Tibial artery (tissue), 4 donors: ENCODE measurements around the gene ACAD9.

Experiments
- DNase-seq, 2 donors: peaks; one replicate each; pipeline ENCODE4 v3.0.0-alpha.2; 2019
- H3K27ac ChIP-seq, 2 donors: fragments of 200-600 bp; sonication (generic) in 1 of 2; 1 replicate in 1 of 2; 2 replicates in 1 of 2; pipeline ENCODE4 v1.5.1; 2018 to 2019; ENCODE audit warnings: mild to moderate bottlenecking in 1 of 2
- H3K27me3 ChIP-seq, 2 donors: fragments of 200-600 bp; sonication (generic) in 1 of 2; one replicate each; pipeline versions ENCODE4 v1.5.1 to v1.6.0; 2016 to 2019
- H3K36me3 ChIP-seq, 3 donors: fragments of 200-600 bp; sonication (generic) in 2 of 3; one replicate each; pipeline ENCODE4 v1.5.1; 2016 to 2019; ENCODE audit warnings: mild to moderate bottlenecking in 2 of 3
- H3K4me1 ChIP-seq, 4 donors: fragments of 200-600 bp; sonication (generic) in 2 of 4; 1 replicate in 3 of 4; 2 replicates in 1 of 4; pipeline ENCODE4 v1.5.1; 2016 to 2019
- H3K4me3 ChIP-seq, 2 donors: fragments of 200-600 bp; sonication (generic) in 1 of 2; 1 replicate in 1 of 2; 2 replicates in 1 of 2; pipeline ENCODE4 v1.5.1; 2018 to 2019; ENCODE audit warnings: mild to moderate bottlenecking in 2 of 2
- H3K9me3 ChIP-seq, 3 donors: fragments of 200-600 bp; sonication (generic) in 1 of 3; one replicate each; pipeline ENCODE4 v1.5.1; 2016 to 2019
- CTCF ChIP-seq, 2 experiments: fragments of 200-600 bp in 1 of 2; fragments of 450-650 bp in 1 of 2; IDR thresholded peaks; one replicate each; pipeline ENCODE4 v1.5.1; 2017 to 2019; ENCODE audit warnings: antibody characterized with exemption in 2 of 2, mild to moderate bottlenecking in 1 of 2, moderate library complexity in 1 of 2
- intact Hi-C: fragments of 100-400 bp; cut with DNase I; formaldehyde crosslinking; loops from one replicate; pipeline ENCODE4 v1.15.0; 2023; ENCODE audit warnings: low total_unique reads

The ACAD9 gene

GRCh38 chr3:128844502-128844901, 34.9 kb upstream of the ACAD9 start:
- no peak for TF ChIP-seq CTCF (IDR thresholded peaks at IDR 0.05)
- intact Hi-C loops: no loop called here
- Histone ChIP-seq H3K36me3 (no peaks in the 10 kb centered on the region), H3K9me3 (no peaks in the 10 kb centered on the region), H3K27ac (no peak overlapping the region), H3K27me3 (no peaks in the 10 kb centered on the region), H3K4me1 (peaks cover 0 to 13% (median 11%) of the 10 kb centered on the region in 4 donors), H3K4me3 (no peak overlapping the region)
- no peak for DNase-seq

- H3K4me3 ChIP-seq: peak overlapping the region; percentile 43 to 54
- TF ChIP-seq CTCF (IDR thresholded peaks at IDR 0.05): no peak
- intact Hi-C loops: no loop called here
- H3K4me1 ChIP-seq: peaks cover 0 to 13% (median 11%) of the 10 kb centered on the region in 4 donors
- H3K27me3 ChIP-seq: no peaks in the 10 kb centered on the region
- DNase-seq: no peak
- peak overlapping the region; percentile 57 to 68 for H3K27ac ChIP-seq
- no peaks in the 10 kb centered on the region for H3K36me3 ChIP-seq
- no peaks in the 10 kb centered on the region for H3K9me3 ChIP-seq
Measured at GRCh38 chr3:128845119-128845777, 34.2 kb upstream of the ACAD9 start.

- H3K9me3 ChIP-seq: no peaks in the 10 kb centered on the region
- peak overlapping the region; percentile 57 to 68 for H3K27ac ChIP-seq
- peak; percentile 71 to 89 for DNase-seq
- no peaks in the 10 kb centered on the region for H3K36me3 ChIP-seq
- peak; percentile 64 to 78 for TF ChIP-seq CTCF (IDR thresholded peaks at IDR 0.05)
- H3K4me1 ChIP-seq: peaks cover 0 to 13% (median 11%) of the 10 kb centered on the region in 4 donors
- peak overlapping the region; percentile 43 to 54 for H3K4me3 ChIP-seq
- intact Hi-C loops: no loop called here
- no peaks in the 10 kb centered on the region for H3K27me3 ChIP-seq
Measured at GRCh38 chr3:128845778-128846485, 33.5 kb upstream of the ACAD9 start.

- H3K36me3 ChIP-seq: no peaks in the 10 kb centered on the region
- peak overlapping the region in 1 of 2 donors; percentile 54 for H3K4me3 ChIP-seq
- intact Hi-C loops: no loop called here
- no peaks in the 10 kb centered on the region for H3K27me3 ChIP-seq
- H3K27ac ChIP-seq: peak overlapping the region; percentile 57 to 68
- no peak for TF ChIP-seq CTCF (IDR thresholded peaks at IDR 0.05)
- no peak for DNase-seq
- H3K4me1 ChIP-seq: peaks cover 0 to 13% (median 11%) of the 10 kb centered on the region in 4 donors
- no peaks in the 10 kb centered on the region for H3K9me3 ChIP-seq
Measured at GRCh38 chr3:128846486-128846891, 32.9 kb upstream of the ACAD9 start.

GRCh38 chr3:128847666-128848370, 31.6 kb upstream of the ACAD9 start:
- Histone ChIP-seq H3K27ac (no peak overlapping the region), H3K36me3 (no peaks in the 10 kb centered on the region), H3K4me1 (peaks cover 0 to 13% (median 11%) of the 10 kb centered on the region in 4 donors), H3K4me3 (no peak overlapping the region), H3K9me3 (no peaks in the 10 kb centered on the region), H3K27me3 (no peaks in the 10 kb centered on the region)
- intact Hi-C loops: no loop called here
- no peak for TF ChIP-seq CTCF (IDR thresholded peaks at IDR 0.05)
- DNase-seq: no peak
